HG02763 (cell line): ENCODE data around the gene CAMKK1.
"Not testable (repeated sequence)": the region's sequence is repeated elsewhere in the genome, so short reads cannot be mapped to it uniquely, and the experiment has no call there.

Experiments
- ATAC-seq: cut with Tn5 transposase; IDR thresholded peaks from one replicate; pipeline ENCODE4 v1.9.1; 2021; ENCODE audit warnings: mild to moderate bottlenecking, moderate library complexity; ENCODE audit not compliant: unreplicated experiment

Gene CAMKK1

GRCh38 chr17:3880983-3881382 lies 11.9 kb downstream of the CAMKK1 start:
- ATAC-seq, result no peak

GRCh38 chr17:3879591-3880417 lies 13.0 kb downstream of the CAMKK1 start:
- no peak for ATAC-seq

GRCh38 chr17:3879186-3879585 lies 13.7 kb downstream of the CAMKK1 start:
- ATAC-seq, result no peak

GRCh38 chr17:3877220-3877619 lies 15.6 kb downstream of the CAMKK1 start:
- no peak for ATAC-seq

- ATAC-seq, result no peak
Observed at GRCh38 chr17:3875317-3875716, 17.5 kb downstream of the CAMKK1 start.

- ATAC-seq, result no peak
Observed at GRCh38 chr17:3873862-3874261, 19.0 kb downstream of the CAMKK1 start.

- no peak for ATAC-seq
Observed at GRCh38 chr17:3870871-3871306, 22.0 kb downstream of the CAMKK1 start.

GRCh38 chr17:3867606-3868005 lies 25.2 kb downstream of the CAMKK1 start:
- ATAC-seq, result no peak

- no peak for ATAC-seq
Observed at GRCh38 chr17:3867106-3867505, 25.7 kb downstream of the CAMKK1 start.

- no peak for ATAC-seq
Observed at GRCh38 chr17:3866276-3866675, 26.6 kb downstream of the CAMKK1 start.

GRCh38 chr17:3865176-3865575 lies 27.7 kb downstream of the CAMKK1 start:
- ATAC-seq, result no peak

- ATAC-seq, result no peak
Observed at GRCh38 chr17:3864534-3864933, 28.3 kb downstream of the CAMKK1 start.

GRCh38 chr17:3861761-3862681 lies 30.8 kb downstream of the CAMKK1 start:
- ATAC-seq, result no peak

GRCh38 chr17:3860939-3861700 lies 31.7 kb downstream of the CAMKK1 start:
- ATAC-seq, result no peak

- no peak for ATAC-seq
Observed at GRCh38 chr17:3859940-3860339, 32.9 kb downstream of the CAMKK1 start.

- ATAC-seq, result no peak
Observed at GRCh38 chr17:3857261-3858105, 35.4 kb downstream of the CAMKK1 start.

- ATAC-seq, result not testable (repeated sequence)
Observed at GRCh38 chr17:3854204-3854603, 38.6 kb downstream of the CAMKK1 start.

- no peak for ATAC-seq
Observed at GRCh38 chr17:3852561-3852960, 40.3 kb downstream of the CAMKK1 start.

GRCh38 chr17:3851461-3852100 lies 41.3 kb downstream of the CAMKK1 start:
- ATAC-seq, result no peak
